PC-3 (cell line): ENCODE measurements around the gene SMAD7. TPM values are rescaled to one million over a fixed set of nuclear protein-coding genes. Genes with fewer than 3 reads are reported as not detected.
A peak's percentile ranks its signal among the peaks of the same experiment; 100 is the strongest.

Source experiments
- ATAC-seq: fragments of 200-7000 bp; cut with Tn5 transposase; 2 replicates; pipeline ENCODE4 v1.9.1; 2020; ENCODE audit warnings: mild to moderate bottlenecking, moderate library complexity
- BruUV-seq: library from RNA; stranded (reverse); fragments of 400-500 nt; replicated peaks from 2 replicates; lab custom pipeline; 2021; lab: Mats Ljungman, UMichigan
- CTCF ChIA-PET: fragments of 300-600 bp; sonication (Branson Sonifier 250); formaldehyde crosslinking; loops from one replicate; lab custom pipeline; 2022; ENCODE audit warnings: antibody characterized with exemption; lab: Charles Lee
- POLR2A ChIA-PET: fragments of 300-600 bp; sonication (Branson Sonifier 250); formaldehyde crosslinking; loops from one replicate; lab custom pipeline; 2022; ENCODE audit warnings: antibody characterized with exemption; ENCODE audit not compliant: unreplicated experiment; lab: Charles Lee
- DNase-seq: peaks from one replicate; pipeline ENCODE4 v3.0.0-alpha.2; 2015
- H2AFZ ChIP-seq: fragments of 300-600 bp; sonication (generic); 2 replicates; pipeline ENCODE4 v1.6.0; 2016; ENCODE audit warnings: antibody characterized with exemption, low read length
- H3F3A ChIP-seq: fragments of 300-600 bp; sonication (generic); one replicate; pipeline ENCODE4 v1.6.0; 2017; ENCODE audit warnings: antibody characterized with exemption, low read length, control low read depth, mild to moderate bottlenecking; ENCODE audit not compliant: unreplicated experiment
- H3K27ac ChIP-seq: fragments of 300-600 bp; sonication (generic); 2 replicates; pipeline ENCODE4 v1.5.1; 2016; ENCODE audit warnings: mild to moderate bottlenecking, low read length
- H3K27me3 ChIP-seq: fragments of 300-600 bp; sonication (generic); 2 replicates; pipeline ENCODE4 v1.6.1; 2016; ENCODE audit warnings: low read length, mixed read lengths
- H3K36me3 ChIP-seq: fragments of 300-600 bp; sonication (generic); 2 replicates; pipeline ENCODE4 v1.6.1; 2016; ENCODE audit warnings: low read depth, mixed run types, low read length, mixed read lengths
- H3K4me1 ChIP-seq: fragments of 300-600 bp; sonication (generic); 2 replicates; pipeline ENCODE4 v1.5.1; 2016; ENCODE audit warnings: low read length; ENCODE audit not compliant: insufficient read depth
- H3K4me2 ChIP-seq: fragments of 300-600 bp; sonication (generic); 2 replicates; pipeline ENCODE4 v1.6.0; 2016; ENCODE audit warnings: low read length
- H3K4me3 ChIP-seq: fragments of 300-600 bp; sonication (generic); 2 replicates; pipeline ENCODE4 v1.5.1; 2016; ENCODE audit warnings: mild to moderate bottlenecking, low read length, mixed read lengths
- H3K79me2 ChIP-seq: fragments of 300-600 bp; sonication (generic); 2 replicates; pipeline ENCODE4 v1.6.1; 2017; ENCODE audit warnings: low read length, mixed read lengths
- H3K9ac ChIP-seq: fragments of 300-600 bp; sonication (generic); 2 replicates; pipeline ENCODE4 v1.6.0; 2016; ENCODE audit warnings: mild to moderate bottlenecking, low read length
- H3K9me2 ChIP-seq: fragments of 300-600 bp; sonication (generic); replicated peaks from 2 replicates; pipeline ENCODE4 v1.6.1; 2016; ENCODE audit warnings: mixed run types, low read length, mixed read lengths
- H3K9me3 ChIP-seq: fragments of 300-600 bp; sonication (generic); 2 replicates; pipeline ENCODE4 v1.6.1; 2016; ENCODE audit warnings: low read length, mixed read lengths
- H4K20me1 ChIP-seq: fragments of 300-600 bp; sonication (generic); 2 replicates; pipeline ENCODE4 v1.6.1; 2016; ENCODE audit warnings: low read length, mixed read lengths
- CTCF ChIP-seq: fragments of 300-600 bp; sonication (generic); conservative IDR thresholded peaks from 2 replicates; pipeline ENCODE4 v1.5.1; 2017; ENCODE audit warnings: antibody characterized with exemption, low read depth, mild to moderate bottlenecking, low read length
- EZH2 ChIP-seq: fragments of 300-600 bp; sonication (generic); IDR thresholded peaks from one replicate; pipeline ENCODE4 v1.6.1; 2017; ENCODE audit warnings: antibody characterized with exemption, mild to moderate bottlenecking, low read length; ENCODE audit not compliant: unreplicated experiment
- EZH2phosphoT487 ChIP-seq: fragments of 300-600 bp; sonication (generic); IDR thresholded peaks from 2 replicates; pipeline ENCODE4 v1.6.1; 2018; ENCODE audit warnings: mild to moderate bottlenecking, antibody characterized with exemption, low read length, borderline replicate concordance
- intact Hi-C: fragments of 100-400 bp; cut with micrococcal nuclease; formaldehyde crosslinking; loops from 2 replicates; pipeline ENCODE4 v1.9.0; 2023
- total RNA-seq: library from RNA; depleted of rRNA; stranded (reverse); fragments of >200 nt; gene quantifications from 2 replicates; pipeline ENCODE4 v1.2.3, GENCODE V29; 2014

The SMAD7 gene
- total RNA-seq, 1 experiment from 2014 or later: 9.4 TPM

DNA sequence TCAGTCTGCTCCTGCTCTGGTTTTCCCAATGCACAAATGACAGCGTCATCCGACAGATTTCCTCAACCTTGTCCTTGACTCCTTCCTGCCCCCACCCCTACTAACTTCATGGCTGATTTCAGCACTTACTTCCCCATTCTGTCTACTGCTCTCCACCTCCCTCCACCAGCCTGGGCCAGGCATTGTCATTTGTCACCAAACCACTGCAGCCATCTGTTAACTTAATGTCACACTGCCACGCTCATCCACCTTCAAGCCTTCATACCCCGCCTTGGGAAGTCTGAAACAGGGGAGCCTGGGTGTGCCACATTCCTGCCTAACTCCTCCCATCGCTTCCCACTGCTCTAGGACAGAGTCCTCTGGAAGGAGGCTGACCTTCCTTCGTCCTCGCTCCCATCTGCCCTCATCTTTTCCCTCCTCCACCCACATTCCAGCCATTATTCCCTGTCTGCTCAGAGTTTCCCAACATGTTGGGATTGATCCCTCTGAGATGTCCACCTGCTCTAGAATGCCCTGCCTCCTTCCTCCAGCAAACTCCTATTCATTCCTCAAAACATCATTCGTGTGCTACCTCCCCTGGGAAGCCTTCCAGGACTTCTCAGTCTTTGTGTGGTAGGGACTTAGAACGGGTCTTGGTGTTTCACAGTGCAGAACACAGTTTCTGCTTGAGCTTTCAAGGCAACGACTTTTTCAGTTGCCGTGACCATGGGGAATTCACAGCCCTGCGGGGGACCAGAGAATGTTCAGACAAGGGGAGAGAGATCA lies 42.2 kb upstream of the SMAD7 start:
- Histone ChIP-seq H3K27me3 (no peaks in the 10 kb centered on the region), H3K9me3 (no peaks in the 10 kb centered on the region), H3K9ac (peak overlapping the region; percentile 55; the same call in 1 of the 2 replicates), H3K79me2 (no peaks in the 10 kb centered on the region), H3K4me3 (no peak overlapping the region), H2AFZ (no peak overlapping the region), H3K9me2 (no peaks in the 10 kb centered on the region), H3K4me1 (peaks cover 61% of the 10 kb centered on the region), H4K20me1 (no peaks in the 10 kb centered on the region), H3K36me3 (no peaks in the 10 kb centered on the region), H3K27ac (peak overlapping the region; percentile 82), H3K4me2 (no peak overlapping the region), H3F3A (peaks cover 5% of the 10 kb centered on the region)
- DNase-seq (no peak), ATAC-seq (no peak)
- intact Hi-C loops: no loop called here
- TF ChIP-seq EZH2phosphoT487: no peak
- TF ChIP-seq EZH2: no peak
- TF ChIP-seq CTCF: no peak
- CTCF ChIA-PET: no interaction called here
- POLR2A ChIA-PET: no interaction called here
- no TSS peak for BruUV-seq

DNA sequence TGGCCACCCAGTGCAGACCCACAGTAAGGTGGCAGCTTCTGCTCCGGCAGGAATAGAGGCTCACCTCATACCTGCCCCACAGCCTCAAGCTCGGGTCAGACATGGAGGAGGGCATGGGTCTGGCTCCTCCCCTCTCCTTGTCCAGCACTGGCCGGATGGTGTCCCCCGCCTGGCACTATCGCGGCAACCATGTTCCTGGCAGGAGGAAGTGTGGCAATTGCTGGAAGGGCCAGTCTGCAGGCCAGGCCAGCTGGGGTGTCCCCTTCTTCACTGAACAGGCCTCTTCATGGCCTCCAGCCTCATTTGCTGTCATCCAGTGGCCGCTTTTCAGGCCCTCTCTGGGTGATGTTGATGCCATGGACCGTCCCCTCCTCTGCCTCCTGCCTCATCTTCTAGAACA lies 41.4 kb upstream of the SMAD7 start:
- intact Hi-C loops: no loop called here

More for the DNA sequence above, 41.4 kb upstream of the SMAD7 start:
- CTCF ChIA-PET: no interaction called here
- POLR2A ChIA-PET: no interaction called here
- H4K20me1 ChIP-seq: no peaks in the 10 kb centered on the region
- H3K4me2 ChIP-seq: no peak overlapping the region
- no peaks in the 10 kb centered on the region for H3F3A ChIP-seq
- H3K9me3 ChIP-seq: no peaks in the 10 kb centered on the region
- no peak for DNase-seq
- H3K27me3 ChIP-seq: no peaks in the 10 kb centered on the region
- no peaks in the 10 kb centered on the region for H3K79me2 ChIP-seq
- H3K9me2 ChIP-seq: no peaks in the 10 kb centered on the region
- H3K4me3 ChIP-seq: no peak overlapping the region
- no peak for TF ChIP-seq EZH2
- no peak for TF ChIP-seq EZH2phosphoT487
- TF ChIP-seq CTCF: no peak
- H3K9ac ChIP-seq: no peak overlapping the region
- peak overlapping the region; percentile 65 for H3K27ac ChIP-seq
- ATAC-seq: no peak
- H3K4me1 ChIP-seq: peaks cover 53% of the 10 kb centered on the region
- no TSS peak for BruUV-seq
- H3K36me3 ChIP-seq: no peaks in the 10 kb centered on the region
- H2AFZ ChIP-seq: no peak overlapping the region
